Activated T-cell treated with anti-CD3 and anti-CD28 coated beads, Interleukin-2, amount 50 U/mL, for 1 hour (primary cell): ENCODE data around the gene ZDHHC11.
"Not testable (repeated sequence)": the region's sequence is repeated elsewhere in the genome, so short reads cannot be mapped to it uniquely, and the experiment has no call there.

Experiments
- DNase-seq: peaks from one replicate; pipeline ENCODE4 v3.0.0-alpha.2; 2020

Gene ZDHHC11

GRCh38 chr5:757931-758697 lies 92.7 kb downstream of the ZDHHC11 start:
- DNase-seq: peak; percentile 26

GRCh38 chr5:757346-757930 lies 93.3 kb downstream of the ZDHHC11 start:
- peak; percentile 18 for DNase-seq

GRCh38 chr5:756865-757345 lies 93.9 kb downstream of the ZDHHC11 start:
- peak; percentile 30 for DNase-seq

GRCh38 chr5:756171-756570 lies 94.6 kb downstream of the ZDHHC11 start:
- DNase-seq: peak; percentile 21

- DNase-seq: peak; percentile 19
Measured at GRCh38 chr5:754143-754632, 96.6 kb downstream of the ZDHHC11 start.

GRCh38 chr5:753567-754142 lies 97.1 kb downstream of the ZDHHC11 start:
- DNase-seq: not testable (repeated sequence)

- not testable (repeated sequence) for DNase-seq
Measured at GRCh38 chr5:752532-753115, 98.2 kb downstream of the ZDHHC11 start.

GRCh38 chr5:751992-752391 lies 98.8 kb downstream of the ZDHHC11 start:
- not testable (repeated sequence) for DNase-seq

- DNase-seq: no peak
Measured at GRCh38 chr5:751496-751895, 99.3 kb downstream of the ZDHHC11 start.

- not testable (repeated sequence) for DNase-seq
Measured at GRCh38 chr5:750226-750625, 100.6 kb downstream of the ZDHHC11 start.

- peak; percentile 16 for DNase-seq
Measured at GRCh38 chr5:749101-749670, 101.6 kb downstream of the ZDHHC11 start.

- DNase-seq: not testable (repeated sequence)
Measured at GRCh38 chr5:748011-748980, 102.5 kb downstream of the ZDHHC11 start.

GRCh38 chr5:747303-747844 lies 103.4 kb downstream of the ZDHHC11 start:
- DNase-seq: not testable (repeated sequence)

GRCh38 chr5:746258-746761 lies 104.5 kb downstream of the ZDHHC11 start:
- DNase-seq: no peak
